Kidney (tissue), 22 donors: ENCODE data around the gene ARSI. TPM values are rescaled to one million over a fixed set of nuclear protein-coding genes. Genes with fewer than 3 reads are reported as not detected.

Source experiments
- DNase-seq, 5 donors: peaks; one replicate each; pipeline ENCODE4 v3.0.0-alpha.2; 2013 to 2020
- FAIRE-seq: peaks from 2 replicates; lab custom pipeline; 2012; peaks lifted over from hg19 to GRCh38; lab: Jason Lieb, UNC
- H3K27ac ChIP-seq, 2 donors: one replicate each; pipeline ENCODE4 v1.7.0; 2013; ENCODE audit warnings: low read depth in 2 of 2, low read length in 2 of 2, inconsistent platforms in 1 of 2
- H3K27me3 ChIP-seq: one replicate; pipeline ENCODE4 v1.7.1; 2013; ENCODE audit warnings: low read length, inconsistent platforms; ENCODE audit not compliant: control insufficient read depth, insufficient read depth
- H3K36me3 ChIP-seq, 3 donors: one replicate each; pipeline versions ENCODE4 v1.7.0 to v1.7.1; 2013; ENCODE audit warnings: low read length in 3 of 3, control low read depth in 1 of 3, inconsistent platforms in 1 of 3; ENCODE audit not compliant: insufficient read depth in 3 of 3, control insufficient read depth in 2 of 3
- H3K4me1 ChIP-seq, 3 donors: one replicate each; pipeline versions ENCODE4 v1.7.0 to v1.7.1; 2013; ENCODE audit warnings: low read length in 3 of 3, inconsistent platforms in 1 of 3, low read depth in 1 of 3; ENCODE audit not compliant: control insufficient read depth in 2 of 3, insufficient read depth in 2 of 3
- H3K4me3 ChIP-seq, 3 donors: one replicate each; pipeline versions ENCODE4 v1.7.0 to v1.8.1; 2013; ENCODE audit warnings: low read length in 3 of 3, control low read depth in 1 of 3, inconsistent platforms in 1 of 3
- H3K9ac ChIP-seq, 3 donors: one replicate each; pipeline versions ENCODE4 v1.7.0 to v1.7.1; 2013; ENCODE audit warnings: low read length in 3 of 3, control low read depth in 1 of 3, inconsistent platforms in 1 of 3
- H3K9me3 ChIP-seq, 3 donors: one replicate each; pipeline versions ENCODE4 v1.7.0 to v1.7.1; 2013; ENCODE audit warnings: low read length in 3 of 3, control low read depth in 1 of 3, inconsistent platforms in 1 of 3; ENCODE audit not compliant: control insufficient read depth in 2 of 3, insufficient read depth in 1 of 3
- intact Hi-C: fragments of 100-400 bp; cut with DNase I; formaldehyde crosslinking; loops from one replicate; pipeline ENCODE4 v1.11.1; 2022
- long read RNA-seq, 10 donors: library from polyadenylated mRNA in 1 of 10; unstranded in 1 of 10; transcript quantifications; one replicate each; pipeline ENCODE4 v2.0.0 and lab custom pipeline, GENCODE V29; 2021 to 2026
- polyA plus RNA-seq: library from polyadenylated mRNA; stranded (reverse); fragments of 350-450 nt; fragmentation: Illumina TruSeq; extraction: RNeasy Lipid Tissue Mini Kit (QIAGEN cat#74804); gene quantifications from one replicate; pipeline ENCODE4 v1.2.3, GENCODE V29; 2014; ENCODE audit warnings: low read depth, low replicate concordance; ENCODE audit not compliant: insufficient read depth
- total RNA-seq: library from RNA; stranded (reverse); fragmentation: NEBNext Ultra II Directional; extraction: Animal tissue kit (Norgen Biotek cat#: 25700); gene quantifications from one replicate; pipeline ENCODE4 v1.2.1, GENCODE V29; 2021
- TF ChIP-seq, protein P1 (sequence below): IDR thresholded peaks from 3 replicates; pipeline ENCODE4 v1.5.1; 2012; ENCODE audit warnings: mild to moderate bottlenecking, moderate library complexity, borderline replicate concordance; ENCODE audit not compliant: insufficient read depth; ENCODE audit errors: extremely low read depth
- donor health status: control.
- donor health status: control.
- donor health status: control.
- donor health status: control.
- donor health status: control.
- donor health status: DM: yes; HTN: yes; CAD: no.
- donor health status: Normal renal cell carcinoma (clear cell type).

Gene ARSI
- total RNA-seq, result 0.57 TPM
- polyA plus RNA-seq, result 1.1 TPM
- long read RNA-seq, donor 1, partial matches to known transcripts, result 0 of 3 reads
- long read RNA-seq, donor 1, other reads (novel, unspliced or antisense), result 0 of 3 reads
- long read RNA-seq, donor 2, partial matches to known transcripts, result 43 of 46 reads
- long read RNA-seq, donor 2, other reads (novel, unspliced or antisense), result 0 of 46 reads
- long read RNA-seq, donor 3, partial matches to known transcripts, result 0 of 2 reads
- long read RNA-seq, donor 3, other reads (novel, unspliced or antisense), result 0 of 2 reads
- long read RNA-seq, donor 4, partial matches to known transcripts, result 49 of 49 reads
- long read RNA-seq, donor 4, other reads (novel, unspliced or antisense), result 0 of 49 reads
- long read RNA-seq, donor 5, result 0 reads
- long read RNA-seq, donor 6, partial matches to known transcripts, result 0 of 1 reads
- long read RNA-seq, donor 6, other reads (novel, unspliced or antisense), result 0 of 1 reads
- long read RNA-seq, donor 7, result 0 reads
- long read RNA-seq, donor 8, partial matches to known transcripts, result 0 of 4 reads
- long read RNA-seq, donor 8, other reads (novel, unspliced or antisense), result 0 of 4 reads
- long read RNA-seq, donor 9, partial matches to known transcripts, result 0 of 1 reads
- long read RNA-seq, donor 9, other reads (novel, unspliced or antisense), result 0 of 1 reads
- long read RNA-seq, donor 10, partial matches to known transcripts, result 0 of 3 reads
- long read RNA-seq, donor 10, other reads (novel, unspliced or antisense), result 0 of 3 reads

DNA sequence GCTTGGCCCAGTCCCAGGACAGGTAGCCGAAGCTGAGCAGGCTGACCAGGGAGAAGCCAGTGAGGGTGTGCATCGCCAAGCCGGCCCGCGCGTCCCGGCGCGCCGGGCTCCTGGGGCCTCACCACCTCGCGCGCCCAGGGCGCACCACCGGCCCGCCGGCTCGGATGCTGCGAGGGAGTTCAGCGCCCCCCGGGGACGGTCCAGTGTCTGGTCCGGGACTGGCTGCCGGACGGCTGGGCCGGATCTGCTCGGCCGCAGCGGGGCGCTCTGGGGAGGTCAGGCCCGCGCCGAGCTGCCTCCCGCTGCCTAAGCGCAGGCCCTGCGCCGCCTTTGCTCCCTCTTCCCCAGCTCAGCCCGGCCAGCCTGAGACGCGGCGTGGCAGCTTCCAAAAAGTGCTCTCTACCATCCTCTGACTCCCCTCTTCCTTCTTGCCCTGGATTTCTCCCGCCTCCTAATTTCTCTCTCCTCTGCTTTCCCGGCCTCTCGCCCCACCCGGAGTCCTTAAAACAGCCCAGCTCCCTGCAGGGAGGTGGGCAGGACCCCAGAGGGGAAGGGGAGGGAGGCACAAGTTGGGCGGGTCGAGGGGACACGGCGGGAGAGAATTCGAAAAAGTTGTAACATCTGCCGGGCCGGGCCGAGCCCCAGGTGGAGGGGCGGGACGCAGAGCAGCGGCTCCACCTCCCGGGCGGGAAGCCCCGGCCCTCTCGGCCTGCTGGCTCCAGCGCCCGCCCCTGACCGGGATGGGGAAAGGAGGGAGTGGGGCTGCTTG, at the start of gene ARSI:
Gene ARSI, minus strand, starts transcription at position 605 of the 769 bp plus-strand sequence. Its CDS starts 532 bp downstream, at position 73.
- peak; percentile 67 to 93 (median 77) for DNase-seq
- intact Hi-C loops, result no loop called here
- no peak within 1 kb of the TSS for H3K9ac ChIP-seq
- FAIRE-seq, result no peak
- peaks cover 3% of the 10 kb centered on the region for H3K27me3 ChIP-seq
- H3K9me3 ChIP-seq, result no peaks in the 10 kb centered on the region
- no peaks in the 10 kb centered on the region for H3K36me3 ChIP-seq
- H3K4me1 ChIP-seq, result peaks cover 3 to 9% (median 5%) of the 10 kb centered on the region in 3 donors
- H3K27ac ChIP-seq, result no peak within 1 kb of the TSS
- H3K4me3 ChIP-seq, result peak within 1 kb of the TSS in 2 of 3 donors; percentile 30 to 35
- TF ChIP-seq, protein P1, sequence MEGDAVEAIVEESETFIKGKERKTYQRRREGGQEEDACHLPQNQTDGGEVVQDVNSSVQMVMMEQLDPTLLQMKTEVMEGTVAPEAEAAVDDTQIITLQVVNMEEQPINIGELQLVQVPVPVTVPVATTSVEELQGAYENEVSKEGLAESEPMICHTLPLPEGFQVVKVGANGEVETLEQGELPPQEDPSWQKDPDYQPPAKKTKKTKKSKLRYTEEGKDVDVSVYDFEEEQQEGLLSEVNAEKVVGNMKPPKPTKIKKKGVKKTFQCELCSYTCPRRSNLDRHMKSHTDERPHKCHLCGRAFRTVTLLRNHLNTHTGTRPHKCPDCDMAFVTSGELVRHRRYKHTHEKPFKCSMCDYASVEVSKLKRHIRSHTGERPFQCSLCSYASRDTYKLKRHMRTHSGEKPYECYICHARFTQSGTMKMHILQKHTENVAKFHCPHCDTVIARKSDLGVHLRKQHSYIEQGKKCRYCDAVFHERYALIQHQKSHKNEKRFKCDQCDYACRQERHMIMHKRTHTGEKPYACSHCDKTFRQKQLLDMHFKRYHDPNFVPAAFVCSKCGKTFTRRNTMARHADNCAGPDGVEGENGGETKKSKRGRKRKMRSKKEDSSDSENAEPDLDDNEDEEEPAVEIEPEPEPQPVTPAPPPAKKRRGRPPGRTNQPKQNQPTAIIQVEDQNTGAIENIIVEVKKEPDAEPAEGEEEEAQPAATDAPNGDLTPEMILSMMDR, result no peak

DNA sequence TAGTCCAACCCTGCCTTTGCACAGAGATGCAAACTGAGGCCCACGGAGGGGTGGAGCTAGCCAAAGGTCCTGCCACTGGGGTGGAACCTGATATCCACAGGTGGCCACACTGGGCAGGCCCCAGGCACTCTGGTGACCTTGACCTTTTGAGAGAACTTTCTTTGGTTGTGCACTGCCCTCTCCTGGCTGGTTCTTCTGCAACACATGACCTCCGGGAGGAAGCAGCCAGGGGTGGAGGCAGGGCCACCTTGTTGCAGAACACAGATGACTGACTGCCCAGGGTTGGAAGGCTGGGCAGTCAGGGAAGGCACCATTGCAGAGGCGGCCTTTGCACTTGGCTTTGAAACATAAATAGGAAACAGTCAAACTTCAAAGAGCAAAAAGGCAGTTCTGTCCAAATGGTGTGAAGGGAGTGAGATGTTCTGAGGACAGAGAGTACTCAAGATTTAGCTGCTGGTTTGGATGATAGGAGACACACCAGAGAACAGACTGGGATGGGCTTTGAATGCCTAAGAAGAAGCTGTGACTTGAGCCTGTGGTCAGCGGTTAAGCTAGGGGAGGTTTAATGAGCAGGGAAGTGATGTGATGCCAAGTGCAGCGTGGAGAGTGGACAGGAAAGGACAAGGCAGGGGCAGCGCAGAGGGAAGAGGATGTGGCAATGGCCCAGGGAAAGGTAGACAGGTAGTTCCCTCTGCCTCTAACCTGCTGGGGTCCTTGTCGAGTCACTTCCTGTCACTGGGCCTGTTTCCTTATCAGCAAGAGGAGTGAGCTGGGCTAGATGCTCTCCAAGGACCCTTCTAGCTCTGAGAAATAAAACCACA, 48.0 kb upstream of the ARSI start:
- no peaks in the 10 kb centered on the region for H3K9me3 ChIP-seq
- H3K9ac ChIP-seq, result no peak overlapping the region
- peaks cover 0 to 19% (median 12%) of the 10 kb centered on the region in 3 donors for H3K4me1 ChIP-seq
- TF ChIP-seq, protein P1, result peak; percentile 66
- H3K36me3 ChIP-seq, result no peaks in the 10 kb centered on the region
- H3K27me3 ChIP-seq, result no peaks in the 10 kb centered on the region
- DNase-seq, result peak; percentile 78 to 88 (median 87)
- peak overlapping the region in 1 of 2 donors; percentile 23 for H3K27ac ChIP-seq
- H3K4me3 ChIP-seq, result no peak overlapping the region
- intact Hi-C loops, result no loop called here
- FAIRE-seq, result peak; percentile 57

DNA sequence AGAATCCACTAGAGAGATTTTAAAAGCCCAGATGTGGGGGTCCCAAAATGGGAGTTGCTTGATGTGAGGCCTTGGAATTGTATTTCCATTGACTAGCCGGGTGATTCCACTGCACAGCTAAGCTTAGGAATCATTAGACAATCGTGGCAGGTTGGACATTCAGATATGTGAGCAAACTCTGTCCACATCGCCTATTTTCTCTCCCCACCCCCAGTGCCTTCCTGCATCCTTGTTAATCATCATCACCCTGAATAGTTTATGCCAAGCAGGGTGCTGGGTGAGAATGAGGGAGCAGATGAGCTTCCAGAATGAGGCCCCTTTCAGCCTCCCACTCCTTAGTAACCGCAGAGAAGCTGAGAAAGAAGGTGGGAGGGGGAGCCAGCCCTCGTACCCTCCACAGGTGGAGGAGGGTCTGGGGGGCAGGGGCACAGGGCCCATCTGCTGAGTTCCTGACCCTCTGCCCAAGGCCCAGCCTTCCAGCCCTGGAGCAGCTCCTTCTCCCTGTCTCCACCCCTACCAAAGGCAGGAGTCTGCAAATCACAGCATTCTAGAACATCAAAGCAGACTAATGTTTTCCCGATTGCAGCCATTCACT, 47.1 kb upstream of the ARSI start:
- intact Hi-C loops, result no loop called here
- H3K9ac ChIP-seq, result no peak overlapping the region
- no peak overlapping the region for H3K27ac ChIP-seq

More for the DNA sequence above, 47.1 kb upstream of the ARSI start:
- H3K4me3 ChIP-seq, result no peak overlapping the region
- H3K36me3 ChIP-seq, result no peaks in the 10 kb centered on the region
- H3K27me3 ChIP-seq, result no peaks in the 10 kb centered on the region
- H3K4me1 ChIP-seq, result peaks cover 0 to 19% (median 12%) of the 10 kb centered on the region in 3 donors
- DNase-seq (peak in 1 of 5 donors; percentile 61), FAIRE-seq (no peak)
- TF ChIP-seq, protein P1, result no peak
- no peaks in the 10 kb centered on the region for H3K9me3 ChIP-seq
